ENCODE results near the gene C17orf58.

GRCh38 chr17:67983383-67983688 is 12.9 kb downstream of the C17orf58 start:
- no peak for TF ChIP-seq POLR2A (IDR thresholded peaks at IDR 0.05)
- no peak for TF ChIP-seq EP300 (IDR thresholded peaks at IDR 0.05)

Measured in sigmoid colon (tissue), 4 donors.